Hematopoietic multipotent progenitor cell treated with erythropoietin and hydrocortisone succinate and interleukin-3 and kit ligand, for 17 days (in vitro differentiated cells): ENCODE measurements around the gene MED4.
A peak's percentile ranks its signal among the peaks of the same experiment; 100 is the strongest.

Source experiments
- DNase-seq: peaks from one replicate; pipeline ENCODE4 v3.0.0-alpha.2; 2015; ENCODE audit warnings: low spot score

The MED4 gene, protein sequence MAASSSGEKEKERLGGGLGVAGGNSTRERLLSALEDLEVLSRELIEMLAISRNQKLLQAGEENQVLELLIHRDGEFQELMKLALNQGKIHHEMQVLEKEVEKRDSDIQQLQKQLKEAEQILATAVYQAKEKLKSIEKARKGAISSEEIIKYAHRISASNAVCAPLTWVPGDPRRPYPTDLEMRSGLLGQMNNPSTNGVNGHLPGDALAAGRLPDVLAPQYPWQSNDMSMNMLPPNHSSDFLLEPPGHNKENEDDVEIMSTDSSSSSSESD

DNA sequence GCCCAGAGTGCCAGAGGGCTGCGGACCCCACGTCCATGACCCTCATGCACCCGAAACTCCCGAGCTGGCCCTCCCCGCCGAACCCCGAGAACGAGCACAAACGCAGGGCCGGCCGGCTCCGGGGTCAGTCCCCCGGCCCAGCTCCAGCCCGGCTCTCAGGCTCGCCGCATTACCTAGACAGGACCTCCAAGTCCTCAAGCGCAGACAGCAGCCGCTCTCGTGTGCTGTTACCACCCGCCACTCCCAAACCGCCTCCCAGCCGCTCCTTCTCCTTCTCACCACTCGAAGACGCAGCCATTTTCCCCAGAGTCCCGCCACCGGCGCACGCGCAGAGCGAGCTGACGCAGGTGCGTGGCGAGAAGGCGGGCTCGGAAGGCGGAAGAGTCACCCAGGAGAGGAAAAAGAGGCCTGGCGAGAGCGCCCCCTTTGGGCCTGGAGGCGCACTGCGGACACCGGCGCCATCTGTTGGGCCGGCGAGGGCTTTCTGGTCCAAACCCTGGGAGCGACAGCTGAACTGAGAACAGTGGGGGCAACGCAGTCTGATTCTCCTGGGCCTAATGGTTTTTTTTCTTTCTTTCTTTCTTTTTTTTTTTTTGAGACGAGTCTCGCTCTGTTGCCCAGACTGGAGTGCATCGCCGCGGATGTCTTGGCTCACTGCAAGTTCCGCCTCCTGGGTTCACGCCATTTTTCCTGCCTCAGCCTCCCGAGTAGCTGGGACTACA is at the start of gene MED4:
MED4 (minus strand) TSS at position 324 of the 722 bp plus-strand sequence; CDS start at position 298, 26 bp downstream.
- peak; percentile 99 for DNase-seq

- no peak for DNase-seq
Measured at GRCh38 chr13:48144413-48145035, 49.6 kb upstream of the MED4 start.

- no peak for DNase-seq
Measured at GRCh38 chr13:48142436-48142835, 47.5 kb upstream of the MED4 start.

DNA sequence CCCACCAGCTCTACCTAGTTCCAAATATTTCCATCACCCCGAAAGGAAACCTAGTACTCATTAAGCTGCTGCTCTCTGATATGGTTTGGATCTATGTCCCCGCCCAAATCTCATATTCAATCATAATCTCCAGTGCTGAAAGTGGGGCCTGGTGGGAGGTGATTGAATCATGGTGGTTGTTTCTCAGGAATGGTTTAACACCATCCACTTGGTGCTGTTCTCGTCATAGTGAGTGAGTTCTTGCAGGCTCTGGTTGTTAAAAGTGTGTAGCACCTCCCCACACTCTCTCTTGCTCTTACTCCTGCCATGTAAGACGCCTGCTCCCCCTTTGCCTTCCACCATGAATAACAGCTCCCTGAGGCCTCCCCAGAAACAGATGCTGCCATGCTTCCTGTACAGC is 43.4 kb upstream of the MED4 start:
- no peak for DNase-seq

GRCh38 chr13:48132961-48133360 is 38.1 kb upstream of the MED4 start:
- no peak for DNase-seq

DNA sequence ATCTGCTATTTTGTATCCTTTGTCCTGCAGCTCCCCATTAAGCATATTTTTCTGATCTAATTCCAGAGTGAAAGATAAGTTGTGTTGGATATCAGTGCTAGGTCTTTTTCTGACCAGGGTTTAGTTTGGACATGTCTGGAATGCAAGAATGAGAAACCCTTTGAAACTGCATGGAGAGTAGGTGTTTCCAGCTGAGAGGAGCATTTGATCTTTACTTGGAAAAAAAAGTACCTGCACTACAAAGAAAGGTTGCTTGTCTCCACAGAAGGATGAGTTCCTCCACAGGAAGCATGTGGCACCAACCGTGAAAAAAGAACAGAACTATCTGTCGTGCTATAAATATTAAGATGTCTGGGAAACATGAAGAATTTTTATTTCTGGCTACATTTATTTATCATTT is 36.6 kb upstream of the MED4 start:
- DNase-seq: no peak

- peak; percentile 91 for DNase-seq
Measured at GRCh38 chr13:48126944-48127830, 32.3 kb upstream of the MED4 start.

GRCh38 chr13:48125794-48126228 is 30.9 kb upstream of the MED4 start:
- DNase-seq: no peak

DNA sequence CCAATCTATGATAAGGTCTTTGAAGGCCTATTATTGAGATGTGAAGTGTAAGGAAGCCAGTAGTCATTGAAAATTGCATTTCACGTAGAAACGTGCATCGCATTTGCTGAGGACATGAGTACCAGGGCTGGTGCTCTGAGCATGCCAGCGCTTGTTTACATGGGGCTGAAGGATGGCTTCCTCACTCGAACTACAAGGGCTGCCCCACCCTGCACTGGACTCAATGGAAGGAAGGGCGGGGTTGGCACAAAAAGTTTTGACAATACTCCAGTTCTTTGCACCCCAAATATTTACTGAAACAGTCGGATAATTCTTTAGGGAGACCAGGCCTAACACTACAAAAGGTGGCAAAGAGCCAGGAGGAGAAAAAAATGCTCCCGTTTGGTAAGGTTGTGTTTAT is 28.9 kb upstream of the MED4 start:
- no peak for DNase-seq

- DNase-seq: no peak
Measured at GRCh38 chr13:48121733-48122132, 26.8 kb upstream of the MED4 start.

DNA sequence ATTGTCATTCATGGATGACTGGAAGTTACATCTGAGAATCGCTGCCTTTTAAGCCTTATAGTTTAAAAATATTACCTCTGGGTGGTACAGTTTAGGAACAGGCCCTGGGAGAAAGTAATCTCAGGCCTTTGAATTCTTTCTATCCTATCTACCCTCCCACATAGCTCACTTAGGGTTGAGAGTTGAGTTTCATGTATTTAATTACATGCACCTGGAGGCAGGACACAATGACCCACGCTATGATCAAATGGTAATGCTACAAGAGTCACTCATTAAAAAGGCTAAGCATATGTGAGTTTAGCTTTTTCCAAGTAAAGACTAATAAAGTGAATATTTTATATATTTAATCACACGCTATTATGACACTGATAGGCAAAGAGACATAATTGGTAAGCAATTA is 25.3 kb upstream of the MED4 start:
- DNase-seq: no peak

GRCh38 chr13:48118030-48118429 is 23.1 kb upstream of the MED4 start:
- DNase-seq: no peak

GRCh38 chr13:48116808-48117207 is 21.9 kb upstream of the MED4 start:
- no peak for DNase-seq

GRCh38 chr13:48113756-48114130 is 18.8 kb upstream of the MED4 start:
- no peak for DNase-seq

GRCh38 chr13:48112896-48113755 is 18.2 kb upstream of the MED4 start:
- no peak for DNase-seq

DNA sequence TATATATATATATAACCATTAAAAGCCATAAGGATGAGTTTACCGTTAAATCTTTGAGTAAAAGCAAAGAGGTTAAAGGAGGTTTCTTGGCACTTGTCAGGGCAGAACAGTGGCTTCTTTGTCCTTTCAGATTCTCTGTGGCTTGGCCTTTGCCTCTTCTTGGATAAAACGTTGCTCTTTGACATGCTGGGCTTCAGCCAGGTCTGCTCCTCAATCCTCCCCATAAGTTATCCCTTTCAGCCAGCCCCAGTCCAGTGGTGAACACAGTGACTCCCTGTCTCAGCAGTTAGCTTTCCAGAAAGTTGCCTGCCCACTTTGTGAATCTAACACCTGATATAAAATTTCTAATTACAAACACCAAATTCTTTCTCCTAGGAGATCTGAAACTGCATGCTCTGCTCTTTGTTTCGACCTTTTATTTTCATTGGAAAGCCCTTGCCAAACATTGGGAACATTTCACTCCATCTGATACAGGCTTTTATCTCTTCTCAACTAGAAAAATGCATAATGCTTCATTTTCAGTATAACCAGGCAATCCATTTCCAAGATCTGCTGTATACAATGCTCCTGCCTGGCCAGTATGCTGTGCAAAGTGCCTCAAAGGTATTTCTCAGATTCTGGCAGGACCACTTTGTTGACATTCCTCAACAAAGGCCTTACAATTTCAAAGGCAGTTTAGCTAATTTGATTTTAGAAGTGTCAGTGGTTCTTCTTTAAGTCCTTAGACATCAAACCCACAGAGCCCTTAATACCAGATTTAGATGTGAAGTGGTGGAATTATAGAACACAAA is 16.2 kb upstream of the MED4 start:
- no peak for DNase-seq

- no peak for DNase-seq
Measured at GRCh38 chr13:48110132-48110868, 15.4 kb upstream of the MED4 start.

DNA sequence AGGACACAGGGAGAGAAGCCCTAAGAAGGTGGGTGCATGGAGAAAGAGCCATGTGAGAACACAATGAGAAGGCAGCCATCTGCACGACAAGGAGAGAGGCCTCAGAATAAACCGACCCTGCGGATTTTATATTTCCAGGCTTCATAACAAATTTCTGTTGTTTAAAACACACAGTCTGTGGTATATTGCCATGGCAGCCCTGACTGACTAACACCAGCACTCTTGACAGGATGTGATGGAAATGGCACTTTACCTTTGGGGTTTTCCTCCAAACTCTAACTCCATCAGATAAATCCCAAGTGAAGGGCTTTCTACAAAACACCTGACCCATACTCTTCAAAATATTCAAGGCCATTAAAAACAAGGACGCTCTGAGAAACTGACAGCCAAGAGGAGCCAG is 13.2 kb upstream of the MED4 start:
- DNase-seq: no peak

GRCh38 chr13:48097793-48098192 is 2.9 kb upstream of the MED4 start:
- no peak for DNase-seq

DNA sequence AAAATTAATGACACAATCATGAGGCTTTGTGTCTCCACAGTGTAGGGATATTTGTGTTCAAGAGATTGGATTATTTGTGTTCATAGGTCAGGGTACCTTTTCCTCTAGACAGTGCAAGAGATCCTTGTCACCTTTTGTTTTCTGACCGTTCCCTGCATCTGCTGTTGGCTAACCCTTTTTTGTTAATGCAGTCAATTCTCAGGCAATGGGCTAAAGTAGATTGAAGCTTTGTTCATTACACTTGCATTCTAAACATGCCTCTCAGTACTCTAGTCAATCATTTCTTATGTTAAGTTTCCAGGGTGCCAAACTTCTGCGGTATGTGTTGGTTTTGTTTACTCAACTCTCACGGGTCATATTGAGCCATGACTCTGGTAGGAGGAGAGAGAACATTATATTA is 1.8 kb upstream of the MED4 start:
- no peak for DNase-seq
